H1 (cell line): Measurements from ENCODE around the gene SLC25A42. TPM values are rescaled to one million over a fixed set of nuclear protein-coding genes. Genes with fewer than 3 reads are reported as not detected.

Source experiments
- CTCF ChIP-seq, 3 experiments: IDR thresholded peaks; 1 replicate in 2 of 3; 2 replicates in 1 of 3; pipeline versions ENCODE4 v1.5.1 to v1.6.1; 2011; ENCODE audit warnings: low read length in 3 of 3, mild to moderate bottlenecking in 3 of 3, inconsistent platforms in 2 of 3, low read depth in 1 of 3, moderate library complexity in 1 of 3; ENCODE audit not compliant: insufficient read depth in 1 of 3; ENCODE audit errors: control extremely low read depth in 1 of 3
- polyA plus RNA-seq, 7 experiments: library from polyadenylated mRNA; depleted of rRNA in 3 of 7; stranded (reverse) in 5 of 7; unstranded in 2 of 7; fragments of >200 nt in 5 of 7; fragments of 200-250 nt in 2 of 7; gene quantifications; 1 replicate in 5 of 7; 2 replicates in 1 of 7; 4 replicates in 1 of 7; pipeline versions ENCODE4 v1.2.1 to v1.2.3, GENCODE V29; 2011 to 2013; ENCODE audit warnings: missing spikeins in 2 of 7, mixed read lengths in 2 of 7
- total RNA-seq: library from RNA; stranded (reverse); fragmentation: NEBNext Ultra II Directional; extraction: Animal tissue kit (Norgen Biotek cat#: 25700); gene quantifications from 2 replicates; pipeline ENCODE4 v1.2.1, GENCODE V29; 2021
- TF ChIP-seq, protein P1 (sequence below): fragments of 300-600 bp; sonication (generic); IDR thresholded peaks from 2 replicates; pipeline ENCODE4 v1.7.1; 2012; ENCODE audit warnings: low read length, moderate library complexity, mild to moderate bottlenecking, inconsistent platforms; ENCODE audit not compliant: insufficient replicate concordance

SLC25A42 gene
- total and polyA plus RNA-seq, 2 of the 8 experiments (the other 6 are each of a cell fraction or from before 2014, with no cell fraction given) = 5.9 to 6.2 TPM

GRCh38 chr19:19083413-19084178 is 19.8 kb downstream of the SLC25A42 start (continued):
- TF ChIP-seq, protein P1, sequence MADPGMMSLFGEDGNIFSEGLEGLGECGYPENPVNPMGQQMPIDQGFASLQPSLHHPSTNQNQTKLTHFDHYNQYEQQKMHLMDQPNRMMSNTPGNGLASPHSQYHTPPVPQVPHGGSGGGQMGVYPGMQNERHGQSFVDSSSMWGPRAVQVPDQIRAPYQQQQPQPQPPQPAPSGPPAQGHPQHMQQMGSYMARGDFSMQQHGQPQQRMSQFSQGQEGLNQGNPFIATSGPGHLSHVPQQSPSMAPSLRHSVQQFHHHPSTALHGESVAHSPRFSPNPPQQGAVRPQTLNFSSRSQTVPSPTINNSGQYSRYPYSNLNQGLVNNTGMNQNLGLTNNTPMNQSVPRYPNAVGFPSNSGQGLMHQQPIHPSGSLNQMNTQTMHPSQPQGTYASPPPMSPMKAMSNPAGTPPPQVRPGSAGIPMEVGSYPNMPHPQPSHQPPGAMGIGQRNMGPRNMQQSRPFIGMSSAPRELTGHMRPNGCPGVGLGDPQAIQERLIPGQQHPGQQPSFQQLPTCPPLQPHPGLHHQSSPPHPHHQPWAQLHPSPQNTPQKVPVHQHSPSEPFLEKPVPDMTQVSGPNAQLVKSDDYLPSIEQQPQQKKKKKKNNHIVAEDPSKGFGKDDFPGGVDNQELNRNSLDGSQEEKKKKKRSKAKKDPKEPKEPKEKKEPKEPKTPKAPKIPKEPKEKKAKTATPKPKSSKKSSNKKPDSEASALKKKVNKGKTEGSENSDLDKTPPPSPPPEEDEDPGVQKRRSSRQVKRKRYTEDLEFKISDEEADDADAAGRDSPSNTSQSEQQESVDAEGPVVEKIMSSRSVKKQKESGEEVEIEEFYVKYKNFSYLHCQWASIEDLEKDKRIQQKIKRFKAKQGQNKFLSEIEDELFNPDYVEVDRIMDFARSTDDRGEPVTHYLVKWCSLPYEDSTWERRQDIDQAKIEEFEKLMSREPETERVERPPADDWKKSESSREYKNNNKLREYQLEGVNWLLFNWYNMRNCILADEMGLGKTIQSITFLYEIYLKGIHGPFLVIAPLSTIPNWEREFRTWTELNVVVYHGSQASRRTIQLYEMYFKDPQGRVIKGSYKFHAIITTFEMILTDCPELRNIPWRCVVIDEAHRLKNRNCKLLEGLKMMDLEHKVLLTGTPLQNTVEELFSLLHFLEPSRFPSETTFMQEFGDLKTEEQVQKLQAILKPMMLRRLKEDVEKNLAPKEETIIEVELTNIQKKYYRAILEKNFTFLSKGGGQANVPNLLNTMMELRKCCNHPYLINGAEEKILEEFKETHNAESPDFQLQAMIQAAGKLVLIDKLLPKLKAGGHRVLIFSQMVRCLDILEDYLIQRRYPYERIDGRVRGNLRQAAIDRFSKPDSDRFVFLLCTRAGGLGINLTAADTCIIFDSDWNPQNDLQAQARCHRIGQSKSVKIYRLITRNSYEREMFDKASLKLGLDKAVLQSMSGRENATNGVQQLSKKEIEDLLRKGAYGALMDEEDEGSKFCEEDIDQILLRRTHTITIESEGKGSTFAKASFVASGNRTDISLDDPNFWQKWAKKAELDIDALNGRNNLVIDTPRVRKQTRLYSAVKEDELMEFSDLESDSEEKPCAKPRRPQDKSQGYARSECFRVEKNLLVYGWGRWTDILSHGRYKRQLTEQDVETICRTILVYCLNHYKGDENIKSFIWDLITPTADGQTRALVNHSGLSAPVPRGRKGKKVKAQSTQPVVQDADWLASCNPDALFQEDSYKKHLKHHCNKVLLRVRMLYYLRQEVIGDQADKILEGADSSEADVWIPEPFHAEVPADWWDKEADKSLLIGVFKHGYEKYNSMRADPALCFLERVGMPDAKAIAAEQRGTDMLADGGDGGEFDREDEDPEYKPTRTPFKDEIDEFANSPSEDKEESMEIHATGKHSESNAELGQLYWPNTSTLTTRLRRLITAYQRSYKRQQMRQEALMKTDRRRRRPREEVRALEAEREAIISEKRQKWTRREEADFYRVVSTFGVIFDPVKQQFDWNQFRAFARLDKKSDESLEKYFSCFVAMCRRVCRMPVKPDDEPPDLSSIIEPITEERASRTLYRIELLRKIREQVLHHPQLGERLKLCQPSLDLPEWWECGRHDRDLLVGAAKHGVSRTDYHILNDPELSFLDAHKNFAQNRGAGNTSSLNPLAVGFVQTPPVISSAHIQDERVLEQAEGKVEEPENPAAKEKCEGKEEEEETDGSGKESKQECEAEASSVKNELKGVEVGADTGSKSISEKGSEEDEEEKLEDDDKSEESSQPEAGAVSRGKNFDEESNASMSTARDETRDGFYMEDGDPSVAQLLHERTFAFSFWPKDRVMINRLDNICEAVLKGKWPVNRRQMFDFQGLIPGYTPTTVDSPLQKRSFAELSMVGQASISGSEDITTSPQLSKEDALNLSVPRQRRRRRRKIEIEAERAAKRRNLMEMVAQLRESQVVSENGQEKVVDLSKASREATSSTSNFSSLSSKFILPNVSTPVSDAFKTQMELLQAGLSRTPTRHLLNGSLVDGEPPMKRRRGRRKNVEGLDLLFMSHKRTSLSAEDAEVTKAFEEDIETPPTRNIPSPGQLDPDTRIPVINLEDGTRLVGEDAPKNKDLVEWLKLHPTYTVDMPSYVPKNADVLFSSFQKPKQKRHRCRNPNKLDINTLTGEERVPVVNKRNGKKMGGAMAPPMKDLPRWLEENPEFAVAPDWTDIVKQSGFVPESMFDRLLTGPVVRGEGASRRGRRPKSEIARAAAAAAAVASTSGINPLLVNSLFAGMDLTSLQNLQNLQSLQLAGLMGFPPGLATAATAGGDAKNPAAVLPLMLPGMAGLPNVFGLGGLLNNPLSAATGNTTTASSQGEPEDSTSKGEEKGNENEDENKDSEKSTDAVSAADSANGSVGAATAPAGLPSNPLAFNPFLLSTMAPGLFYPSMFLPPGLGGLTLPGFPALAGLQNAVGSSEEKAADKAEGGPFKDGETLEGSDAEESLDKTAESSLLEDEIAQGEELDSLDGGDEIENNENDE = no peak
- TF ChIP-seq CTCF (IDR thresholded peaks at IDR 0.05; ENCODE audit: control extremely low read depth in 1 of 3, insufficient read depth in 1 of 3, low read depth in 1 of 3, low read length in 3 of 3) = peak in 1 of 3 experiments; percentile 41; a peak in 1 of 4 replicates
- TF ChIP-seq, all 59 proteins: peak for 1
